ENCODE measurements around the gene GREM2.

DNA sequence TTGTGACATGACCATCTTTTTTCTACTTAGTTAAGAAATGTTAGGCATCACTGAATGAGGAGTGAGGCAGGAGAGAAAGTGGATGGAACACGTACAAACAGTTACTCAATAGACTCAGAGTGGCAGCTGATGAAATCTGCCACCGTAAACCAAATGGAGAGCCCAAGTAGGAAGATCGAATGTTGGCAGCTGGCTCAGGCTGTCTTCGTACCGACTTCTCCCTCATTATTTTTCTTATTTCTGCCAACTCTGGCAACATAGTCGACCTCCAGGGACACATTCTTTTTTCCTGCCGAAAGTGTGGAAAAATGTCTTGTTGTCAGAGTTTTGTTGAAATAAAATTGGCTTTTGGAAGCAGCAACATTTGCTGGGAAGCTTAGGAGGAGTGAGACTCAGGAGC, 143.3 kb downstream of the GREM2 start:
- TF ChIP-seq NFIC (IDR thresholded peaks at IDR 0.05): no peak
- TF ChIP-seq, protein P1, sequence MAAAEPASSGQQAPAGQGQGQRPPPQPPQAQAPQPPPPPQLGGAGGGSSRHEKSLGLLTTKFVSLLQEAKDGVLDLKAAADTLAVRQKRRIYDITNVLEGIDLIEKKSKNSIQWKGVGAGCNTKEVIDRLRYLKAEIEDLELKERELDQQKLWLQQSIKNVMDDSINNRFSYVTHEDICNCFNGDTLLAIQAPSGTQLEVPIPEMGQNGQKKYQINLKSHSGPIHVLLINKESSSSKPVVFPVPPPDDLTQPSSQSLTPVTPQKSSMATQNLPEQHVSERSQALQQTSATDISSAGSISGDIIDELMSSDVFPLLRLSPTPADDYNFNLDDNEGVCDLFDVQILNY (CRISPR knock-in tag; IDR thresholded peaks at IDR 0.05): no peak

Measured in K562 (cell line).